ENCODE measurements around the gene TICRR. TPM values are rescaled to one million over a fixed set of nuclear protein-coding genes. Genes with fewer than 3 reads are reported as not detected.

The TICRR gene
- total RNA-seq, 6 experiments from 2014 or later, result 3.0 to 6.0 (median 5.0) TPM

DNA sequence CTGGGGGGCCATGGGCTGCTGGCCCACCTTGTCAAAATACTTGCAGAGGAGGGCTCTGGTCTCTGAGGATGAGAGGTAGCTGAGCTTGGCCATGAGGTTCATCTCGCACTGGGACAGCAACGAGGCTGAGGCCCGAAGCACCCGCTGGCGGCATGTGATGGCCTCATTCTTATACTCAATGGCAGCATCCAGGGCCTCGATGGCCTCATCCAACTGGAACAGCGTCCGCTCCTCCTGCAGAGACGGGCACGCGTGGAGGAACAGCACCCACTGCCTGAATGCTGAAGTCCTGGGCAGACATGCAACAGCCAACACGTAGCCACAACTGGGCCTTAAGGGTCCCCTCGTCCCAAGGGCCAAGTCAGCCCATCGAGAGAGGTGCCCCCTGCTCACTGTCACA lies 55.0 kb downstream of the TICRR start:
- no peak for TF ChIP-seq CTCF (IDR thresholded peaks at IDR 0.05)
- Mint-ChIP-seq H3K27ac (no peak overlapping the region), H3K36me3 (ENCODE audit: low read depth) (peaks cover 64% of the 10 kb centered on the region), H3K27me3 (ENCODE audit: insufficient read depth) (peaks cover 4% of the 10 kb centered on the region), H3K9me3 (peaks cover 2% of the 10 kb centered on the region; the same call in 1 of the 2 replicates), H3K4me1 (ENCODE audit: low read depth) (no peaks in the 10 kb centered on the region), H3K4me3 (no peak overlapping the region)
- no peak for DNase-seq

- Mint-ChIP-seq H3K4me1 (ENCODE audit: low read depth) (no peaks in the 10 kb centered on the region), H3K27me3 (ENCODE audit: insufficient read depth) (peaks cover 4% of the 10 kb centered on the region), H3K9me3 (peaks cover 4% of the 10 kb centered on the region; the same call in 1 of the 2 replicates), H3K27ac (no peak overlapping the region), H3K4me3 (no peak overlapping the region), H3K36me3 (ENCODE audit: low read depth) (peaks cover 62% of the 10 kb centered on the region)
- DNase-seq, result no peak
- no peak for TF ChIP-seq CTCF (IDR thresholded peaks at IDR 0.05)
Measured at GRCh38 chr15:89630974-89631901, 56.0 kb downstream of the TICRR start.

- H3K27me3 Mint-ChIP-seq (ENCODE audit: insufficient read depth), result peaks cover 4% of the 10 kb centered on the region
- H3K9me3 Mint-ChIP-seq, result peaks cover 4% of the 10 kb centered on the region; the same call in 1 of the 2 replicates
- DNase-seq, result no peak
- no peak overlapping the region for H3K27ac Mint-ChIP-seq
- TF ChIP-seq CTCF (IDR thresholded peaks at IDR 0.05), result no peak
- H3K4me3 Mint-ChIP-seq, result no peak overlapping the region
- H3K36me3 Mint-ChIP-seq (ENCODE audit: low read depth), result peaks cover 56% of the 10 kb centered on the region
- H3K4me1 Mint-ChIP-seq (ENCODE audit: low read depth), result no peaks in the 10 kb centered on the region
Measured at GRCh38 chr15:89631902-89632264, 56.6 kb downstream of the TICRR start.

GRCh38 chr15:89632563-89633430 lies 57.5 kb downstream of the TICRR start:
- Mint-ChIP-seq H3K4me1 (ENCODE audit: low read depth) (no peaks in the 10 kb centered on the region), H3K27ac (no peak overlapping the region), H3K27me3 (ENCODE audit: insufficient read depth) (peaks cover 4% of the 10 kb centered on the region), H3K4me3 (no peak overlapping the region), H3K9me3 (peaks cover 4% of the 10 kb centered on the region; the same call in 1 of the 2 replicates), H3K36me3 (ENCODE audit: low read depth) (peaks cover 53% of the 10 kb centered on the region)
- no peak for DNase-seq
- TF ChIP-seq CTCF (IDR thresholded peaks at IDR 0.05), result no peak

DNA sequence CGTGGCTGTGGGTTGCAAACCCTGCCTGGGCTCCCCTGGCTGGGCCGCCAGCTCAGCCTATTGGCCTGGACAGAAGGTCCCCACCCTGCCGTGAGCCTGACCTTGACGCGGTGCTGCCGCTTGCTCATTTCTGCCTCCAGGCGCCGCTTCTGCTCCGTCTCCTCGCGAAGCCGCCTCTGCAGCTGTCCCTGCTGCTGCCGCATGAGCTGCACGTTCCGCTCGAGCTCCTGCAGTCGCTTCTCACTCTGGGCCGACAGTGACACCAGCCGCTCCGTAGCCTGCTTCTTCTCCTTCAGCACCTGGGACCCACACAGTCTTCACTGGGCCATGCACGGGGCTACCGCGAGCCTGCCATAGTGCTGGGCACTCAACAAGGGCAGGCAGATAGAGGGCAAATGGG lies 58.3 kb downstream of the TICRR start:
- peaks cover 4% of the 10 kb centered on the region for H3K27me3 Mint-ChIP-seq (ENCODE audit: insufficient read depth)
- peaks cover 4% of the 10 kb centered on the region; the same call in 1 of the 2 replicates for H3K9me3 Mint-ChIP-seq
- H3K27ac Mint-ChIP-seq, result no peak overlapping the region
- peaks cover 50% of the 10 kb centered on the region for H3K36me3 Mint-ChIP-seq (ENCODE audit: low read depth)
- H3K4me3 Mint-ChIP-seq, result no peak overlapping the region
- no peak for DNase-seq
- TF ChIP-seq CTCF (IDR thresholded peaks at IDR 0.05), result no peak
- no peaks in the 10 kb centered on the region for H3K4me1 Mint-ChIP-seq (ENCODE audit: low read depth)
